NOMO-1 (cell line): Measurements from ENCODE around the gene ASIC1.
A peak's percentile ranks its signal among the peaks of the same experiment; 100 is the strongest.

Experiments
- DNase-seq, 2 experiments: peaks; one replicate each; lab custom pipeline; 2025; ENCODE audit not compliant: unreplicated experiment in 2 of 2; lab: John Stamatoyannopoulos, UW

The ASIC1 gene

DNA sequence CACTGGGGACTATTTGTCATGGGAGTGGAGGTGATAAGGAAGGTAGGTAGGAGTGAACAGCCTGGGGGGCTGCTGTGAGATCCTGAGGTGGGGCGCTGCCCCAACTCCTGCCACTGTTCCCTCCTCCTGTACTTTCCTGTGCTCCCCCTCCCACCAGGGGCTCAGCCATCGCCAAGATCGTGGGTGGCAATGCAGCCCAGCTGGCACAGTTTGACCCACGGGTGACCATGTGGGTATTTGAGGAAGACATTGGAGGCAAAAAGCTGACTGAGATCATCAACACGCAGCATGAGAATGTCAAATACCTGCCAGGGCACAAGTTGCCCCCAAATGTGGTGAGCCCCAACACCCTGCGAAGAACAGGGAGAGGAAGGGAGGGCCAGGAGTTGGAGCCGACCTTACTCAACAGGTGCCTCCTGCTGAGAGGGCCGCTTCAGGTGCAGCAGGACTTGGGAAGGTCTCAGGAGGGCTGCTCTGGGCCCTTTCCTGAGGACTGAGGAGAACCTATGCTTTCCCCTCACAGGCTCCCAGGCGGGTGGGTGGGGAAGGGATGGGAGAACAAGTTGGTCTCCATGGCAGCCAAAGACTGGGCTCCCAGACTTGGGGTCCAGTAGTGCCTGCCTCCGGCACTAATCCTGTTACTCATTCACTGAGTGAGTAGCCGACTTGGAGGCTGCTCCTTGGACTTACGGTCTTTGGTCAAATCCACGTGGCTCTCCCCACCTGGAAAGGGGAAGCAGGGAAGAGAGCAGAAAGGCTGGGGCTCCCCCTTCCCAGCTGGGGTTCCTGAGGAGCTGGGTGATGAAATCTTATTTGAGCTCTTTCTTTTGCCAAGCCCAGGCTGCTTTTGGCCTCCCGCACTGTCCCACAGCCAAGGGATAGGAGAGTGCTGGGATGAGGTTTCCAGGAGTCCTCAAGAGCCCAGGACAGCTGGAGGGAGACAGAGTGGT lies 47.3 kb downstream of the ASIC1 start:
- no peak for DNase-seq

DNA sequence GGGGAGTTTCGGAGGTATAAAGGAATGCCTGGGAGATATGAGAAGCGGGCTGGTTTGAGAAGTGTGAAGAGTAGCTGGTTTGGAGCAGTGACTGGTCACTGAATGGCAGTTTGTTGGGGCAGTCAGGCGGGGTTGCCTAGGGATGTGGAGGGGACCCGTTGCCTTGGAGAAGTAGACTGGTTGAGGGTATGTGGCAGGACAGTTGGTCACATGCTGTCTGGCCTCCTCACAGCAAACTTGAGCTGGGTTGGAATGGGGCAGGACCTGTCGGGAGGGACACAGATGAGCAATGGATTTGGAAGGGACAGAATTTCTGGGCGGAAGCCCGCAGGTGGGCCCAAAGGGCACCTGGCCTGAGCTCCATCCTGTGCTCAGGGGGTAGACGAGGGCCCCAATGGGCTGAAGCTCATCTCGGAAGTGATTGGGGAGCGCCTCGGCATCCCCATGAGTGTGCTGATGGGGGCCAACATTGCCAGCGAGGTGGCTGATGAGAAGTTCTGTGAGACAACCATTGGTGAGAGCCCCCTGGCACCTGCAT lies 48.6 kb downstream of the ASIC1 start:
- no peak for DNase-seq

DNA sequence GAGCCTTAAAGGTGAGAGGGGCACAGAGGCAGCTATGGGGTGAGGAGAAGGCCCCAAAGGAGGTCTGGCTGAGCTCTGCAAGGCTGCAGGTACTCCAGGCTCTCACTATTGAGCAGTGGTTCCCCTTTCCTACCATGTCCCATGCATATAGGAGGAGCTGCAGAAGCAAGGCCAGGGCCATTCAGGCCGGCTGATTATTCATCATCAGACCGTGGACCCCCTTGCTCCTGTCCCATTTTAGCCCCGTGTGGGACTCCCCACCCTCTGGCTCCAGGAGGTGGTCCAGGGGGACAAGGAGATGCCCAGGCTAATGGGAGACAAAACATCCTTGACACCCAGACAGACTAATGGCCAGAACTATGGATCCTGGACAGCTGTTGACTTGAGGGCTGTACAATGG lies 49.5 kb downstream of the ASIC1 start:
- DNase-seq, result no peak

- DNase-seq, result no peak
Observed at GRCh38 chr12:50107416-50108268, 50.2 kb downstream of the ASIC1 start.

DNA sequence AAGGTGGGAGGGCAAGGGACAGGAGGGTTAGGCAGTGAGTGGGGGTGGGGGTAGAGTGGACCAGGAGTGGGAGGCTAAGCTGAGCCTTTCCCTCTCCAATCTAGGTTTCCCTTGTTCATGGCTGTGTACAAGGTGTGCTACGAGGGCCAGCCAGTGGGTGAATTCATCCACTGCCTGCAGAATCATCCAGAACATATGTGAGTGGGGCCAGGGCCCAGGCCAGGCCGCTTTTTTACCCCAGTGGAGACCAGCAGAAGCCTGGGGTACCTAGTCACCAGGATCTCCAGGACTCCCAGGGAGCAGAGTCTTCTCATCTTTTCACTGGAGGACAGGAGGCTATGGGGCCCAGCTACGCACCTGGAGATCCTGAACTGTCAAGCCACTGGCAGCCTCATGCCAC lies 51.9 kb downstream of the ASIC1 start:
- no peak for DNase-seq

- no peak for DNase-seq
Observed at GRCh38 chr12:50110127-50110761, 52.8 kb downstream of the ASIC1 start.

- DNase-seq, result no peak
Observed at GRCh38 chr12:50110762-50111351, 53.5 kb downstream of the ASIC1 start.

DNA sequence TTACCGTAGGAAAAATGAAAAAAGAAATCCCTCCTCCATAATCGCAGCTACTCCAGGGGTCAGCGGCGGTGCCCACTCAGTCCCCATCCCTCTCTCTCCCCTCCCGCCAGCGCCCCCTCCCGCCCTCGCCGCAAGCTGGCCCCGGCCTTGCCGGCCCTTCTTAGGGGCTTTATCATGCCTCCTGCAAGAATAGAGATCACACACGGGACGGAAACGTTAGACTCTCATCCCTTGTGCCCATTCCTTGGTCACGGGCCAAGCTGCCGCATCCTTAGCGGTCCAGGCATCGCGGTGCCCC lies 53.9 kb downstream of the ASIC1 start:
- DNase-seq, result no peak

GRCh38 chr12:50111693-50112455 lies 54.5 kb downstream of the ASIC1 start, which contains the start of gene COX14:
TSS of gene COX14 (plus strand) at chr12:50112236. CDS start at chr12:50120044, 7,808 bp downstream.
- peak; percentile 99 for DNase-seq

- peak; percentile 65 to 70 for DNase-seq
Observed at GRCh38 chr12:50112456-50113218, 55.2 kb downstream of the ASIC1 start.

DNA sequence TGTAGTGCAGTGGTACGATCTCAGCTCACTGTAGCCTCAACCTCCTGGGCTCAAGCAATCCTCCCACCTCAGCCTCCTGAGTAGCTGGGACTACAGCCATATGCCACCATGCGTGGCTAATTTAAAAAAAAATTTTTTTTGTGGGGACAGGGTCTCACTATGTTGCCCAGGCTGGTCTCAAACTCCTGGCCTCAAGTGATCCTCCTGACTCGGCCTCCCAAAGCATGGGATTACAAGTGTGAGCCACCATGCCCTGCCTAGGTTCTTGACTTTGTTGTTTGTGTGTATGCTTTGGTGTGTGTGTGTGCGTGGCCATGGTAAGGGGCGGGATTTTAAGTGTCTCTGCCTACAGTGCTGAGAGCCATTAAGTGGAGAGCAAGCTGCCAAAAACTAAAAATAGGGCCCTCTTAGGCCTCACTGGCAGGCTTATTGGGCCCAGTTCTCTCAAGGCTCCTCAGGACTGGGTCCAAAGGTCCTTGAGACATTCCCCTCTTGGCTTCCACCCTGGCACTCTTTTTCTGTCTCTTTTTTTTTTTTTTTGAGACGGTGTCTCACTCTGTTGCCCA lies 59.7 kb downstream of the ASIC1 start:
- no peak for DNase-seq

- no peak for DNase-seq
Observed at GRCh38 chr12:50119387-50119786, 62.0 kb downstream of the ASIC1 start.

DNA sequence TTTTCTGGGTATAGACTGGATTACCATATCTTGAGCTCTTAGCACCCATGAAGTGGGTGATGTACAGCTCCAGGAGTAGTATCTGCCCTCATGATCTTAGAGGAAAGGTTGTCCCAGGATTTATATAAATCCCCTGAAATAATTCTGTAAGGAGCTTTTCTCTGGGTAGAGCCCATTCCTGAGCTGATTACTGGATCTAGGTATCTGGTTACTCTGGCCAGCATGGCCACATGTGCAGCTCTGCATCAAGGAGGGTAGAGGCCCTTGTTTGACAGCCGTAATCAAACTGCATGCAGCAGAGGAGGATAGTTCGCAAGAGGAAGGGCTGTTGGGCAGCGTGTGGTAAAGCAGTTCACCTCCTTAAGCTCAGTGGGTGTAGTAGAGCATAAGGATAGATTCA lies 63.1 kb downstream of the ASIC1 start:
- DNase-seq, result no peak

- DNase-seq, result no peak
Observed at GRCh38 chr12:50120953-50121352, 63.6 kb downstream of the ASIC1 start.

- DNase-seq, result no peak
Observed at GRCh38 chr12:50121641-50122040, 64.2 kb downstream of the ASIC1 start.

GRCh38 chr12:50123203-50123602 lies 65.8 kb downstream of the ASIC1 start:
- no peak for DNase-seq

DNA sequence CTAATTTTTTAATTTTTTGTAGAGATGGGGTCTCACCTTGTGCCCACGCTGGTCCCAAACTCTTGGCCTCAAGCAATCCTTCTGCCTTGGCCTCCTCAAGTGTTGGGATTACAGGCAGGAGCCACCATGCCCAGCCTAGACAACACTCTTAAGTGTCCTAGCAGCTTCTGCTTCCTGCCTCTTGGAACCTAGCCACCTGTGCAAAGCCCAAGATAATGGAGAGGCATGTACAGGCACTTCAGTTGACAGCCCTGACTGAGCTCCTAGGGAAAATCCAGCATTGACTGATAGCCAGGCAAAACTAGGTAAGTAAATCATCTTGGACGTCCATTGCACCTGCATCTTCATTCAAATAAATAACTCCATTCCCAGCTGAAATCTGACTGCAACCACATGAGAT lies 70.2 kb downstream of the ASIC1 start:
- DNase-seq, result no peak

DNA sequence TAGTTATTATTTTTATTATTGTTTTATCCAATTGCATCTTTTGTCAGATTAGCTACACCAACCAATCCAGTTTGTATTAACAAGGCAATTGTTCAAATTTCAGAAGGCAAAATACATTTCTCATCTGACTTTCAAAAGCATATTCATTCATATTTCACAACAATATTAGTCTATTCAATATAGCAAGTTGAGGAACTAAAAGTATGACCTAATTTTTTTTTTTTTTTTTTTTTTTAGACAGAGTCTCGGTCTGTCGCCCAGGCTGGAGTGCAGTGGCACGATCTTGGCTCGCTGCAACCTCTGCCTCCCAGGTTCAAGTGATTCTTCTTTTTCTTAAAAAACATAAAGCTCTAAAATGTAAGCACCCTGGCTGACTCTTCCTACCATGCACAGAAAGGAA lies 71.9 kb downstream of the ASIC1 start:
- no peak for DNase-seq
